ENCODE measurements around the gene MIOX.
A peak's percentile ranks its signal among the peaks of the same experiment; 100 is the strongest.

MIOX gene

DNA sequence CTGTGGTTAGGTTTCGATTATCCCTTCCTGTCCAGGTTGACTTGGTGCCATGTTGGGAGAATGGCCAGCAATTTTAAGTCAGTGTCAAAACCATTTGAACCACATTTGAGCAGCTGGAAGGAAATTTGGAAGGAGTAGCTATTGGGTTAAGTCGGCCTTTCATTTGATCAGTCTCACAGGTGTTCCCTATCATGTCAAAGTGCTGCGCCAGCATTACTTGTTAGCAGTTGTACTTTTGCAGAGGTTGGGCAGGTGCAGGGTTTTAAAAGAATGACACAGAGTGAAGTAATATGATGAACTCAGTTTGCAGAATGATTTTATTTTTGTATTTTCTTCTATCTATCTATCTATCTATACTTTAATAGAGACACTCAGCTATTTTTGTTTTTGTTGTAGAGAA, 49.6 kb downstream of the MIOX start:
- H3K27ac ChIP-seq (ENCODE audit: extremely low read depth, low read depth, low read length): no peak overlapping the region
- POLR2A ChIA-PET: interaction anchor here (0.6 to 1.3 kb wide), 4 partner anchors 10 to 136 kb away, joined by 3 to 6 read pairs (median 4); partner anchors contain the start of genes LMF2, NCAPH2 and SCO2
- H3K4me1 ChIP-seq (ENCODE audit: control insufficient read depth, insufficient read depth, low read length): peaks cover 8% of the 10 kb centered on the region

DNA sequence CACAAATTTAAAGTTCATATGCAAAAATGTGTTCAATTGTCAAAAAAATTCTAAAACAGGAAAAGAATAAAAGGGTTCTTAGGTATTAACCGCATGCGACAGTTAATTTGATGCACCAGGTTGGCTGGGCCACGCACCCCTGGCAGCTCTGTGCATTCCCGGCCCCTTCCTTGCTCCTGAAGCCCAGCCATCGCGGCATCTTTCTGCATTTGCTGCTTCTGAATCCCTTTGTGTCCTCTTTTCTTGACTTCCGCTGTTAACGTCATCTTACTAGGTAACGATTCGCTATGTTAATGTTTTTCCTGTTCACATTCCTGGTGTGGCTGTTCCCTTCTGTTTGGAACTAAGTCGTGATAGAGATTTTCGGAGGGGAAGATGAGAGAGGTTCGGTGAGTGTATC, 51.1 kb downstream of the MIOX start:
- Histone ChIP-seq H3K36me3 (ENCODE audit: control insufficient read depth in 2 of 2, insufficient read depth in 1 of 2, low read length in 2 of 2) (no peaks in the 10 kb centered on the region), H3K9me3 (ENCODE audit: control insufficient read depth, insufficient read depth, low read depth, low read length) (no peaks in the 10 kb centered on the region), H3K4me3 (ENCODE audit: low read depth, low read length) (no peak overlapping the region), H3K4me1 (ENCODE audit: control insufficient read depth, insufficient read depth, low read length) (peaks cover 8% of the 10 kb centered on the region; the same call in 1 of the 2 replicates), H3K27ac (ENCODE audit: extremely low read depth, low read depth, low read length) (no peak overlapping the region)
- TF ChIP-seq, protein P1, sequence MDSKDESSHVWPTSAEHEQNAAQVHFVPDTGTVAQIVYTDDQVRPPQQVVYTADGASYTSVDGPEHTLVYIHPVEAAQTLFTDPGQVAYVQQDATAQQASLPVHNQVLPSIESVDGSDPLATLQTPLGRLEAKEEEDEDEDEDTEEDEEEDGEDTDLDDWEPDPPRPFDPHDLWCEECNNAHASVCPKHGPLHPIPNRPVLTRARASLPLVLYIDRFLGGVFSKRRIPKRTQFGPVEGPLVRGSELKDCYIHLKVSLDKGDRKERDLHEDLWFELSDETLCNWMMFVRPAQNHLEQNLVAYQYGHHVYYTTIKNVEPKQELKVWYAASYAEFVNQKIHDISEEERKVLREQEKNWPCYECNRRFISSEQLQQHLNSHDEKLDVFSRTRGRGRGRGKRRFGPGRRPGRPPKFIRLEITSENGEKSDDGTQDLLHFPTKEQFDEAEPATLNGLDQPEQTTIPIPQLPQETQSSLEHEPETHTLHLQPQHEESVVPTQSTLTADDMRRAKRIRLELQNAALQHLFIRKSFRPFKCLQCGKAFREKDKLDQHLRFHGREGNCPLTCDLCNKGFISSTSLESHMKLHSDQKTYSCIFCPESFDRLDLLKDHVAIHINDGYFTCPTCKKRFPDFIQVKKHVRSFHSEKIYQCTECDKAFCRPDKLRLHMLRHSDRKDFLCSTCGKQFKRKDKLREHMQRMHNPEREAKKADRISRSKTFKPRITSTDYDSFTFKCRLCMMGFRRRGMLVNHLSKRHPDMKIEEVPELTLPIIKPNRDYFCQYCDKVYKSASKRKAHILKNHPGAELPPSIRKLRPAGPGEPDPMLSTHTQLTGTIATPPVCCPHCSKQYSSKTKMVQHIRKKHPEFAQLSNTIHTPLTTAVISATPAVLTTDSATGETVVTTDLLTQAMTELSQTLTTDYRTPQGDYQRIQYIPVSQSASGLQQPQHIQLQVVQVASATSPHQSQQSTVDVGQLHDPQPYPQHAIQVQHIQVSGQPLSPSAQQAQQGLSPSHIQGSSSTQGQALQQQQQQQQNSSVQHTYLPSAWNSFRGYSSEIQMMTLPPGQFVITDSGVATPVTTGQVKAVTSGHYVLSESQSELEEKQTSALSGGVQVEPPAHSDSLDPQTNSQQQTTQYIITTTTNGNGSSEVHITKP (tag by site-specific recombination; IDR thresholded peaks at IDR 0.05): 0 out of 2 replicates have a peak, but pooled peaks have one; percentile 49
- TF ChIP-seq GLIS1 (tag by site-specific recombination; IDR thresholded peaks at IDR 0.05): no peak
- ChIA-PET CTCF (interaction anchor here (0.9 to 1.4 kb wide), 3 partner anchors 12 to 26 kb away, joined by 4 to 8 read pairs (median 4); partner anchors contain the start of gene SCO2), POLR2A (interaction anchor here (1.5 kb wide), 1 partner anchor 12 kb away, joined by 5 read pairs; the partner anchor contains the start of gene SCO2)

More for the DNA sequence above, 49.6 kb downstream of the MIOX start:
- CTCF ChIA-PET: interaction anchor here (0.5 to 1.5 kb wide), 4 partner anchors 9 to 117 kb away, joined by 3 to 6 read pairs (median 4); partner anchors contain the start of genes SCO2 and SYCE3
- no peak for TF ChIP-seq ZNF561 (tag by site-specific recombination; IDR thresholded peaks at IDR 0.05; ENCODE audit: borderline replicate concordance)
- TF ChIP-seq ZNF121 (tag by site-specific recombination; IDR thresholded peaks at IDR 0.05): no peak
- no peak for TF ChIP-seq ZNF366 (tag by site-specific recombination; conservative IDR thresholded peaks at IDR 0.05)
- no peak for TF ChIP-seq ZNF501 (tag by site-specific recombination; IDR thresholded peaks at IDR 0.05)
- TF ChIP-seq, protein P2, sequence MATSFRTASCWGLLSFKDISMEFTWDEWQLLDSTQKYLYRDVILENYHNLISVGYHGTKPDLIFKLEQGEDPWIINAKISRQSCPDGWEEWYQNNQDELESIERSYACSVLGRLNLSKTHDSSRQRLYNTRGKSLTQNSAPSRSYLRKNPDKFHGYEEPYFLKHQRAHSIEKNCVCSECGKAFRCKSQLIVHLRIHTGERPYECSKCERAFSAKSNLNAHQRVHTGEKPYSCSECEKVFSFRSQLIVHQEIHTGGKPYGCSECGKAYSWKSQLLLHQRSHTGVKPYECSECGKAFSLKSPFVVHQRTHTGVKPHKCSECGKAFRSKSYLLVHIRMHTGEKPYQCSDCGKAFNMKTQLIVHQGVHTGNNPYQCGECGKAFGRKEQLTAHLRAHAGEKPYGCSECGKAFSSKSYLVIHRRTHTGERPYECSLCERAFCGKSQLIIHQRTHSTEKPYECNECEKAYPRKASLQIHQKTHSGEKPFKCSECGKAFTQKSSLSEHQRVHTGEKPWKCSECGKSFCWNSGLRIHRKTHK (tag by site-specific recombination; IDR thresholded peaks at IDR 0.05): no peak
- TF ChIP-seq GLI4 (tag by site-specific recombination; IDR thresholded peaks at IDR 0.05): no peak
- H3K9me3 ChIP-seq (ENCODE audit: control insufficient read depth, insufficient read depth, low read depth, low read length): no peaks in the 10 kb centered on the region
- no peak overlapping the region for H3K4me3 ChIP-seq (ENCODE audit: low read depth, low read length)
- no peaks in the 10 kb centered on the region for H3K36me3 ChIP-seq (ENCODE audit: control insufficient read depth in 2 of 2, insufficient read depth in 1 of 2, low read length in 2 of 2)

Measured in HEK293 (cell line).